Measurements from ENCODE around the gene OVAAL.

The OVAAL gene

GRCh38 chr1:180558664-180559063, at the start of gene OVAAL:
OVAAL (plus strand) TSS chr1:180558964.
- Mint-ChIP-seq H3K27me3 (peaks cover 8% of the 10 kb centered on the region), H3K9me3 (no peaks in the 10 kb centered on the region), H3K27ac (no peak within 1 kb of the TSS), H3K4me3 (no peak within 1 kb of the TSS), H3K36me3 (ENCODE audit: low read depth) (no peaks in the 10 kb centered on the region), H3K4me1 (ENCODE audit: low read depth) (no peaks in the 10 kb centered on the region)

GRCh38 chr1:180510882-180511281, 47.9 kb upstream of the OVAAL start:
- no peaks in the 10 kb centered on the region for H3K4me1 Mint-ChIP-seq (ENCODE audit: low read depth)
- H3K4me3 Mint-ChIP-seq, result no peak overlapping the region
- no peak overlapping the region for H3K27ac Mint-ChIP-seq
- H3K27me3 Mint-ChIP-seq, result peaks cover 12% of the 10 kb centered on the region
- no peaks in the 10 kb centered on the region for H3K9me3 Mint-ChIP-seq
- H3K36me3 Mint-ChIP-seq (ENCODE audit: low read depth), result no peaks in the 10 kb centered on the region

DNA sequence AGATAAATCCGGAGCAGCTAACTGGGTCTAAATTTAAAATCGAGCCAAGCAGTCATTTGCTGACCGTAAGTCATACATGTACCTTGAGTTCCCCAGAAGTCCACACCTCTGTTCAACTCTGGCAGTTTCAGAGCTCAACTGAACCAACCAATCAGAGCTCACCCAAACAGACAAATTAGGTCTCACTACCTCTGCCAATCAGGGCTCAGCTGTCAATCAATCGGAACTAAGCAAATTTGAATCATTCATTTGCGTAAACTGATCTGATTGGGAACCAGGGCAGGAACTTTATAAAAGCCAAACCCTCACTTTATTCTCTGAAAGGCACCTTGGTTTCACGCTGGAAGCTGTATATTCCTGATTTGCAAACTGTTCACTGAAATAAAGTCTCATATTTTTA, 45.2 kb upstream of the OVAAL start:
- H3K4me3 Mint-ChIP-seq, result no peak overlapping the region
- H3K27ac Mint-ChIP-seq, result no peak overlapping the region
- no peaks in the 10 kb centered on the region for H3K36me3 Mint-ChIP-seq (ENCODE audit: low read depth)
- no peaks in the 10 kb centered on the region for H3K9me3 Mint-ChIP-seq
- no peaks in the 10 kb centered on the region for H3K4me1 Mint-ChIP-seq (ENCODE audit: low read depth)
- peaks cover 12% of the 10 kb centered on the region for H3K27me3 Mint-ChIP-seq

GRCh38 chr1:180515364-180515763, 43.4 kb upstream of the OVAAL start:
- Mint-ChIP-seq H3K27ac (no peak overlapping the region), H3K36me3 (ENCODE audit: low read depth) (no peaks in the 10 kb centered on the region), H3K4me3 (no peak overlapping the region), H3K9me3 (no peaks in the 10 kb centered on the region), H3K27me3 (peaks cover 16% of the 10 kb centered on the region), H3K4me1 (ENCODE audit: low read depth) (no peaks in the 10 kb centered on the region)

DNA sequence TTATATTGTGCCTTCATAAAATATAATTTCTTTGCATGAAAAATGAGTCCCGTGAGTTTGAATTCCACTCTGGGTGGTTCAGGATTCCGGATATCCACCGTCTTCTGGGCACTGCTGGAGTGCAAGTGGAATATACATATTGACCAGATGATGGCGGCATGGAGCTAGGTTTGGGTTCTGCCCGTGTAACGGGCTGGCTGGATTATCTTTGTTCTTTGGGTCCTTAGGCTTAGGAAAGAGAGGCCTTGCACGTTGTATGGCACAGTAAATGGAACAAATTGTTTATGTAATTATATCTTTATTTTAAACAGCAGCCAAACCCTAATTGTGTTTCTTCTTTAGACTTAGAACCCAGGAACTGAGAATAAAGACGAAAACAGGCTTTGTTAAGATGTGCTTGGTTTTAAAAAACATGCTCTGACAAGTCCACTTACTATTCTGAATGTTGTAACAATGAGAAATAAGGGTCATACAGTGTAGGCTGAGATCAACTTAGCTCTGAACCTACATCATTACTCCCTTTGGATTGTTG, 42.8 kb upstream of the OVAAL start:
- Mint-ChIP-seq H3K4me3 (no peak overlapping the region), H3K27me3 (peaks cover 16% of the 10 kb centered on the region), H3K27ac (no peak overlapping the region), H3K9me3 (no peaks in the 10 kb centered on the region), H3K4me1 (ENCODE audit: low read depth) (no peaks in the 10 kb centered on the region), H3K36me3 (ENCODE audit: low read depth) (no peaks in the 10 kb centered on the region)

GRCh38 chr1:180519846-180520245, 38.9 kb upstream of the OVAAL start:
- H3K27ac Mint-ChIP-seq, result no peak overlapping the region
- H3K4me3 Mint-ChIP-seq, result no peak overlapping the region
- H3K4me1 Mint-ChIP-seq (ENCODE audit: low read depth), result no peaks in the 10 kb centered on the region
- H3K27me3 Mint-ChIP-seq, result peaks cover 4% of the 10 kb centered on the region
- no peaks in the 10 kb centered on the region for H3K36me3 Mint-ChIP-seq (ENCODE audit: low read depth)
- no peaks in the 10 kb centered on the region for H3K9me3 Mint-ChIP-seq

- Mint-ChIP-seq H3K27me3 (peaks cover 4% of the 10 kb centered on the region), H3K9me3 (no peaks in the 10 kb centered on the region), H3K4me1 (ENCODE audit: low read depth) (no peaks in the 10 kb centered on the region), H3K36me3 (ENCODE audit: low read depth) (no peaks in the 10 kb centered on the region), H3K4me3 (no peak overlapping the region), H3K27ac (no peak overlapping the region)
These were observed 37.1 kb upstream of the OVAAL start for GRCh38 chr1:180521474-180522212.

GRCh38 chr1:180522213-180522515, 36.6 kb upstream of the OVAAL start:
- Mint-ChIP-seq H3K4me3 (no peak overlapping the region), H3K9me3 (no peaks in the 10 kb centered on the region), H3K36me3 (ENCODE audit: low read depth) (no peaks in the 10 kb centered on the region), H3K4me1 (ENCODE audit: low read depth) (no peaks in the 10 kb centered on the region), H3K27me3 (peaks cover 4% of the 10 kb centered on the region), H3K27ac (no peak overlapping the region)

- Mint-ChIP-seq H3K9me3 (no peaks in the 10 kb centered on the region), H3K36me3 (ENCODE audit: low read depth) (no peaks in the 10 kb centered on the region), H3K4me1 (ENCODE audit: low read depth) (no peaks in the 10 kb centered on the region), H3K4me3 (no peak overlapping the region), H3K27ac (peak overlapping the region; percentile 4), H3K27me3 (peaks cover 4% of the 10 kb centered on the region)
These were observed 34.4 kb upstream of the OVAAL start for GRCh38 chr1:180524160-180524914.

GRCh38 chr1:180524915-180525714, 33.6 kb upstream of the OVAAL start:
- Mint-ChIP-seq H3K27ac (peak overlapping the region; percentile 4), H3K27me3 (no peaks in the 10 kb centered on the region), H3K4me3 (no peak overlapping the region), H3K36me3 (ENCODE audit: low read depth) (no peaks in the 10 kb centered on the region), H3K4me1 (ENCODE audit: low read depth) (no peaks in the 10 kb centered on the region), H3K9me3 (no peaks in the 10 kb centered on the region)

GRCh38 chr1:180525715-180526039, 33.1 kb upstream of the OVAAL start:
- Mint-ChIP-seq H3K9me3 (no peaks in the 10 kb centered on the region), H3K4me3 (no peak overlapping the region), H3K4me1 (ENCODE audit: low read depth) (no peaks in the 10 kb centered on the region), H3K36me3 (ENCODE audit: low read depth) (no peaks in the 10 kb centered on the region), H3K27ac (no peak overlapping the region), H3K27me3 (no peaks in the 10 kb centered on the region)

DNA sequence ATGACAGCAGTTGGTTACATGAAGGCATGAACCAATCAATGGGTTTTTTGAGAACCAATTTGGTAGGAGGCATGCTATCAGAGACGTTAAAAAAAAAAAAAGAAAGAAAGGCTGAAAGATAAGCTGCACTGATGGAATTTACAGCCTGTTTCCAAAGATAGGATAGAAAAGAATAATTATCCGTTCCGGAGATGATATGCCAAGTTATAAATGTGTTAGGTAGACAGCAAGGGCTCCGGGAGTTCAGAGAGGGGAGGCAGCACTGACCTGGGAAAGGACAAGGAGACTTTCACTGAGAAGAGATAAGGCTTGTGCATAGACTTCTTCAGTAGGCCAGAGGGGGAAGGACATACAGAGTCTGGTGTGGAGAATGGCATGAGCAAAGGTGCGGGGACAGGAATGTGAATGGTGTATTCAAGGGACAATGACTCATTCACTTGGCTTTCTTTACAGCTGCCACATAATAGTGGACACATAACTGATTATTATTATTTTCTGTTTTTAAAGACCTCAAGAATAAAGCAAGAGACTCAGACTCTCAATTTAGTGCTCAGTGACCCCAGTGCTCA, 31.6 kb upstream of the OVAAL start:
- no peak overlapping the region for H3K27ac Mint-ChIP-seq
- no peak overlapping the region for H3K4me3 Mint-ChIP-seq
- no peaks in the 10 kb centered on the region for H3K27me3 Mint-ChIP-seq
- no peaks in the 10 kb centered on the region for H3K4me1 Mint-ChIP-seq (ENCODE audit: low read depth)
- H3K9me3 Mint-ChIP-seq, result no peaks in the 10 kb centered on the region
- no peaks in the 10 kb centered on the region for H3K36me3 Mint-ChIP-seq (ENCODE audit: low read depth)

DNA sequence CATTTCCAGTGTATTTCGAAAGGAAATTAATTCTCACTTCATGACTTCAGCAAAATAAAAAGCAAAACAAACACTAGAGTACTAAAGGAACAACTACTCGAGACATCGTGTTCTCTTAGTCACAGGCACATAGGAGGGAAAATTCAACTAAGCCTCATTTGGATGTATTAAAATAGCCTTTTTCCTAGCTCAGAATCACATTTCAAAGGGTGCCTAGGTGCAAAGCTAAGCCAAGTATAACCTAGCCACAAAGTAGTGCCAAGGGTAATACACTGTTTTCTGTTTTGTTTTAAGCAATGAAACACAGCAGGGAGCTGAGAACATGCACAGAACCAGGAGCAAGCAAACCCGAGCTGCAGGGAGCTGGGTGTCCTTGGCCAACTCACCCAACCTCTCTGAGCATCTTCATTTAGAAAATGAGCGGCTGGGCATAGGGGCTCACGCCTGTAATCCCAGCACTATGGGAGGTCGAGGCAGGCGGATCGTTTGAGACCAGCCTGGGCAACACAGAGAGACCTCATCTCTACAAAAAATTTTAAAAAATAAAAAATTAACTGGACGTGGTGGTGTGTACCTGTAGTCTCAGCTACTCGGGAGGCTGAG, 29.8 kb upstream of the OVAAL start:
- no peaks in the 10 kb centered on the region for H3K36me3 Mint-ChIP-seq (ENCODE audit: low read depth)
- no peaks in the 10 kb centered on the region for H3K4me1 Mint-ChIP-seq (ENCODE audit: low read depth)
- H3K27me3 Mint-ChIP-seq, result peaks cover 3% of the 10 kb centered on the region
- no peaks in the 10 kb centered on the region for H3K9me3 Mint-ChIP-seq
- no peak overlapping the region for H3K4me3 Mint-ChIP-seq
- no peak overlapping the region for H3K27ac Mint-ChIP-seq

DNA sequence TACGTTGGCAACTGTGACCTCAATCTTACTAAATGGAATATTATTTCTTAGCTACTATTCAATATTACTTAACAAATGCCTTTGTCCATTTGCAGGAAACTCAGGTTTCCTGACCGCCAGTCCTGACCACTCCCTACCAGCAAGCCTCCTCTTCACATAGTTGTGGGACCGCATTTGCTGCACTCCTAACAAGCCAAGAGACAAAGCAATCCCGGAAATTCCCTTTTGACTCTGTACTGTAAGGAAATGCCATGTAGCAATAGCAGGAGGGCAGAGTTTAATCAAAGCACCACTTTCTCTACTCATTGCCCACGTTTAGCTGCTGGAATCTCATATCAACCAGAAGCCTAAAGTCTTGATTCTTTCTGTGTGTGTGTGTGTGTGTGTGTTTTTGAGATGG, 28.3 kb upstream of the OVAAL start:
- Mint-ChIP-seq H3K27ac (no peak overlapping the region), H3K9me3 (no peaks in the 10 kb centered on the region), H3K36me3 (ENCODE audit: low read depth) (no peaks in the 10 kb centered on the region), H3K4me3 (no peak overlapping the region), H3K4me1 (ENCODE audit: low read depth) (no peaks in the 10 kb centered on the region), H3K27me3 (peaks cover 11% of the 10 kb centered on the region)

All from stimulated activated naive CD8-positive, alpha-beta T cell treated with anti-CD3 and anti-CD28 coated beads, Interleukin-15, Interleukin-2, amounts not matched to agents 100 ng/mL and 50 ng/mL, for 24 hours (primary cell).